Transverse colon (tissue), 4 donors: ENCODE measurements around the gene SIM2.

Experiments used
- CTCF ChIP-seq, 5 experiments: fragments of 200-600 bp in 3 of 5; fragments of 450-650 bp in 2 of 5; sonication (generic) in 3 of 5; IDR thresholded peaks; 1 replicate in 2 of 5; 2 replicates in 3 of 5; pipeline ENCODE4 v1.5.1; 2016 to 2017; ENCODE audit warnings: antibody characterized with exemption in 5 of 5, inconsistent platforms in 3 of 5, mild to moderate bottlenecking in 2 of 5, moderate library complexity in 1 of 5
- EP300 ChIP-seq: sonication (generic); formaldehyde crosslinking; IDR thresholded peaks from one replicate; pipeline ENCODE4 v1.6.1; 2017; ENCODE audit warnings: antibody characterized with exemption, low read depth
- POLR2A ChIP-seq: fragments of 450-650 bp; IDR thresholded peaks from one replicate; pipeline ENCODE4 v1.6.1; 2016; ENCODE audit warnings: antibody characterized with exemption, mild to moderate bottlenecking, moderate library complexity
- POLR2AphosphoS5 ChIP-seq, 3 donors: sonication (generic); formaldehyde crosslinking; IDR thresholded peaks; one replicate each; pipeline ENCODE4 v1.6.1; 2016; ENCODE audit warnings: antibody characterized with exemption in 3 of 3

GRCh38 chr21:36756527-36756926 lies 57.6 kb downstream of the SIM2 start:
- no peak for TF ChIP-seq CTCF (IDR thresholded peaks at IDR 0.05)
- no peak for TF ChIP-seq POLR2AphosphoS5 (IDR thresholded peaks at IDR 0.05)
- no peak for TF ChIP-seq POLR2A
- TF ChIP-seq EP300, result no peak
